NCI-H345 treated with DMSO at 0.1 percent for 48 hours (cell line): ENCODE results near the gene PLAGL2.
"Not testable (repeated sequence)": the region's sequence is repeated elsewhere in the genome, so short reads cannot be mapped to it uniquely, and the experiment has no call there.

ENCODE experiments used
- DNase-seq: peaks from one replicate; lab custom pipeline; 2025; ENCODE audit not compliant: unreplicated experiment; lab: John Stamatoyannopoulos, UW

Gene PLAGL2

GRCh38 chr20:32186506-32186905 lies 21.0 kb downstream of the PLAGL2 start:
- DNase-seq: no peak

GRCh38 chr20:32184961-32185603 lies 22.5 kb downstream of the PLAGL2 start:
- DNase-seq: no peak

GRCh38 chr20:32183947-32184635 lies 23.5 kb downstream of the PLAGL2 start:
- no peak for DNase-seq

GRCh38 chr20:32181606-32182005 lies 25.9 kb downstream of the PLAGL2 start:
- DNase-seq: no peak

GRCh38 chr20:32179934-32180333 lies 27.6 kb downstream of the PLAGL2 start:
- no peak for DNase-seq

GRCh38 chr20:32179515-32179914 lies 28.0 kb downstream of the PLAGL2 start:
- no peak for DNase-seq

GRCh38 chr20:32177696-32178095 lies 29.8 kb downstream of the PLAGL2 start:
- not testable (repeated sequence) for DNase-seq

GRCh38 chr20:32168184-32168910 lies 39.2 kb downstream of the PLAGL2 start:
- DNase-seq: no peak

GRCh38 chr20:32167552-32167951 lies 40.0 kb downstream of the PLAGL2 start:
- DNase-seq: no peak

GRCh38 chr20:32165836-32166545 lies 41.6 kb downstream of the PLAGL2 start:
- no peak for DNase-seq

- no peak for DNase-seq
Measured at GRCh38 chr20:32164984-32165735, 42.4 kb downstream of the PLAGL2 start.

GRCh38 chr20:32163951-32164350 lies 43.6 kb downstream of the PLAGL2 start:
- DNase-seq: no peak

GRCh38 chr20:32162351-32162750 lies 45.2 kb downstream of the PLAGL2 start:
- DNase-seq: no peak

GRCh38 chr20:32160341-32160740 lies 47.2 kb downstream of the PLAGL2 start:
- no peak for DNase-seq

- no peak for DNase-seq
Measured at GRCh38 chr20:32159766-32160221, 47.7 kb downstream of the PLAGL2 start.

- no peak for DNase-seq
Measured at GRCh38 chr20:32158943-32159660, 48.4 kb downstream of the PLAGL2 start.

- no peak for DNase-seq
Measured at GRCh38 chr20:32158351-32158750, 49.2 kb downstream of the PLAGL2 start.

GRCh38 chr20:32157611-32158010 lies 49.9 kb downstream of the PLAGL2 start:
- no peak for DNase-seq

GRCh38 chr20:32155017-32155981 lies 52.2 kb downstream of the PLAGL2 start:
- DNase-seq: no peak
